NCI-H82 treated with DMSO at 0.1 percent for 48 hours (cell line): Measurements from ENCODE around the gene SEC11A.
"Not testable (repeated sequence)": the region's sequence is repeated elsewhere in the genome, so short reads cannot be mapped to it uniquely, and the experiment has no call there.

Experiments
- DNase-seq: peaks from one replicate; lab custom pipeline; 2025; ENCODE audit not compliant: unreplicated experiment; lab: John Stamatoyannopoulos, UW

The SEC11A gene

DNA sequence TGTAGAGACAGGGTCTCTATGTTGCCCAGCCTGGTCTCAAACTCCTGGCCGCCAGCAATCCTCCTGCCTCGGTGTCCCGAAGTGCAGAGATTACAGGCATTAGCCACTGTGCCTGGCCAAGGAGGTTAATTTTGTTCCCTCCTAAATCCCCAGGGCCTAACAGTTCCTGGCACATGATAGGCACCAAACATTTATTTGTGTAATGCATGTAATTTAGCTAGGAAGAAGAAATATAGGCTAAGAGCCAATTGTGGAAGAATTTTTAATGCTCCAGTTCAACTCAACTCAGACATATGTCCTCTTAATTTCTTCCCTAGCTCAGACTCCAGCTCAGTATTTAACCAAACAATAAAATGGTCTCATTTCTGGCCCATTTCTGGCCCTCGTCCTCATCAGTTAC lies 24.8 kb upstream of the SEC11A start:
- no peak for DNase-seq

DNA sequence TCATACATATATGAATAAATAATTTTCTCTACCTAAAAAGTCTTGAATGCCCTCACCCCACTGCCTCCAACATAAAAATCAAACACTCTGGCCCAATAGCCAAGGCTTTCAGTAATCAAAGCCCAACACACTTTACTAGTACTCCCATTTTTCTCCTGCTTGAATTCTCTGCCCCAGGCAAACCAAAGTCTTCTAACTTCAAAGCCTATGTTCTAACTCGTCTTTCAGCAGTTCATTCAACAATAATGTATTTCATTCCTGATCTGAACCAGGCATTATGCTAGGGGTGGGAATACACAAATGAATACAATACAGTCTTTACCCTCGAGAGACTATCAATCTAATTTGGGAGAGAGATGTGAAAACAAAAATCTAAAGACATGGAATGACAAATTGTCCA lies 21.1 kb upstream of the SEC11A start:
- DNase-seq = no peak

DNA sequence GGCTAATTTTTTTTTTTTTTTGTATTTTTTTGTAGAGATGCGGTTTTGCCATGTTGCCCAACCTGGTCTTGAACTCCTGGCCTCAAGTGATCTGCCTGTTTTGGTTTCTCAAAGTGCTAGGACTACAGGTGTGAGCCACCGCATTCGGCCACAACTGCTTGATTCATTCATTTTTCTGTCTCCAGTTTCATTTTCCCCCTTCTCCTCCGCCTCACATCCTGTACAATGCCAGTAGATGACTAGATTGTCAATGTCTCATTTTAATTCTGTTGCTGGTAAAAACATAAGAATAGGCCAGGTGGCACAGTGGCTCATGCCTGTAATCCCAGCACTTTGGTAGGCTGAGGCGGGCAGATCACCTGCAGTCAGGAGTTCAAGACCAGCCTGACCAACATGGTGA lies 20.4 kb upstream of the SEC11A start:
- no peak for DNase-seq

DNA sequence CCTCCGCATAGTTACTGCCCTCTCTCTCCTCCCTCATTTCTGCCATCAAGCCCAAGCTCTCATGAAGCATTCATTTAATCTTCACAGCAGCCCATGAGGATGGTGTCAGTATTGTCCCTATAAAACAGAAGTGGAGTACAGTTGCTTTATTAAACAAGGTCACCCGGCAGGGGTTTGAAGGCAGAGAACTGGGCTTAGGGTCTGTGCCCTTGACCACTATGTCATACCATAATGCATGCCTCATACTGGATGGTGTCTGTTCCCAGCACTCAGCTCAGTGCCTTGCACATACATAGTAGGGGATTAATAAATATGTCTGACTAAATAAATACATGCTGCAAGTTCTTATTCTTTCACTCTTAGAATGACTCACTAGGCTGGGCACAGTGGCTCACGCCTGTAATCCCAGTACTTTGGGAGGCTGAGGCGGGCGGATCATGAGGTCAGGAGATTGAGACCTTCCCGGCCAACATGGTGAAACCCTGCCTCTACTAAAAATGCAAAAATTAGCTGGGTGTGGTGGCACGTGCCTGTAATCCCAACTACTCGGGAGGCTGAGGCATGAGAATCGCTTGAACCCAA lies 19.6 kb upstream of the SEC11A start:
- not testable (repeated sequence) for DNase-seq

DNA sequence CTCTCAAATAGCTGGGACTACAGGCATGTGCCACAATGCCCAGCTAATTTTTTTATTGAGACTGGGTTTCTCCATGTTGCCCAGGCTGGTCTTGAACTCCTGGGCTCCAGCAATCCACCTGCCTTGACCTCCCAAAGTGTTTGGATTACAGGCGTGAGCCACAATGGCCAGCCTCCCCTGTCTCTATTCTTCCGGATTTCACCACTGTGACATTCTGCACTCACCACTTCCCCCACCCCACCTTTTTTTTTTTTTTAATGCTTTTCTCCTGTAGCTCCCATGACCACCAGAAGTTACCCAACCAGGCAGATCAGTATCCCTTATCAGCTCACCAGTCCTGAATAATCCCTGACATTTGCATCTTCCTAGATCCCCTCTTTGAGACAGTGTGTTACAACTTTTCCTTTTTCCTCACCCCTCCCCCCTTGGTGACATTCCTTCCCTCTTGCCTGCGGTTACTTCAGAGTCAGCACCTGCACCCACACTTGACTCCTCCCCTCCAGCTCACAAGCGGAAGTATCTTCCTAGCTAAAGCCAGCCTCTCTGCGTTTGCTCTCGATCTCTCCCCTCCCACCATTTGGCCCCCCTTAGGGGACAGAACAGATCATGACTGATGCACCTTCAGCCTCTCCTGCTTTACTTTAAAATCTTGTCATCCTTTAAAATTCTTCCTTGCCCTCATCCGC lies 19.0 kb upstream of the SEC11A start:
- DNase-seq = peak; percentile 15

DNA sequence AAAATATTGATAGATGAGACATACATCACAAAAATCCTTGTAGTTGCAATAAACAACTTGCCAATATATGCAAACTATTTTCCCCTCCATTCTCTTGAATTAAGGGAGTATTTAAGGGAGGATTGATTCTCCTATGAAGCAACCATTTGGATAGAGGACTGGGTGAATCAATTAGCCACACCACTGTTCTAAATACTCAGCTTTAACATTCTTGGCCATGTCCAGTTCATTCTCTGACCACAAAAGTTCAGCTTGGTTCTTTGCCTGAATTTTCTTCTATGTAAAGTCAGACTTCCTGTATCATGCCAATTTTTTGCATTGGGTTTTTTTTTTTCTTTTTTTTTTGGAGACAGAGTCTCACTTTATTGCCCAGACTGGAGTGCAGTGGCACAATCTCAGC lies 15.8 kb upstream of the SEC11A start:
- DNase-seq = no peak

DNA sequence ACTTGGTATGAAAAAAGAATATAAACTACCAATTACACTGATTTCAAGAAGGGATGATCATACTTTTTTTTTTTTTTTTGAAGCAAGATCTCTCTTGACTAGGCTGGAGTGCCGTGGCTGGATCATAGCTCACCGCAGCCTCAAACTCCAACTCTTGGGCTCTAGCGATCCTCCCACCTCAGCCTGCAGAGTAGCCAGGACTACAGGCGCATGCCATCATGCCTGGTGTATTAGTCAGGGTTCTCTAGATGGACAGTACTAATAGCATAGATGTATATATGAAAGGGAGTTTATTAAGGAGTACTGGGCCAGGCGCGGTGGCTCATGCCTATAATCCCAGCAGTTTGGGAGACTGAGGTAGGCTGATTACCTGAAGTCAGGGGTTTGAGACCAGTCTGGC lies 11.5 kb upstream of the SEC11A start:
- DNase-seq = no peak

DNA sequence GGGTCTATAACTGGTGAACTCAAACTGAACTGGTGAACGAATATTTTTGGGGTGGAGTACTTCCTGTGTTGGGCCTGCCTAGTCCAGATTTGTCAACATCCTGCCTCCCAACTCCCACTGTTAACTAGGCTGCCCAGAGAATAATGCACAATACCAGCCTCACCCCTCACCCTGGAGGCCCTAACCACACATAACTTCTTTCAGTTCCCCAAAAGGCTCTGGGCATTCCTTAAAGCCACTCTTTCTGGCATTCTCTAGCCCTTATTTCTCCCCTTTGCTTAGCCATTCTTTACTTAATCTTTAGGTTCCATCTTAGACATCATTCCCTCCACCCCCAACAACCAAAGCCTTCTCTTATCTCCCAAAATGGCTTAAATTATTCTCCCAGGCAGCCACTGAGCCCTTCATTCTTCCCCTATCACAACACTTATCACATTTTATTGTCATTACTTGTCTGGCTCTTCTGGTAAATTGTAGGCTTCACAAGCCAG lies 9.1 kb upstream of the SEC11A start:
- no peak for DNase-seq

DNA sequence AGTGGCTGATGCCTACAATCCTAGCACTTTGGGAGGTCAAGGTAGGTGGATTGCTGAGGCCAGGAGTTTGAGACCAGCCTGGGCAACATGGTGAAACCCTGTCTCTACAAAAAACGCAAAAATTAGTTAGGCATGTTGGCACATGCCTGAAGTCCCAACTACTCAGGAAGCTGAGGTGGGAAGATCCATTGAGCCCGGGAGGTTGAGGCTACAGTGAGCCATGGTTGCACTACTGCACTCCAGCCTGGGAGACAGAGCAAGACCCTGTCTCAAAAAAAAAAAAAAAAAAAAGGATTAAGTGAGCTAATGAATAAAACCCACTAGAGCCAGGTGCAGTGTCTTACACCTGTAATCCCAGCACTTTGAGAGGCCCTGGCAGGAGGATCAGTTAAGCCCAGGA lies 6.7 kb upstream of the SEC11A start:
- DNase-seq = no peak

DNA sequence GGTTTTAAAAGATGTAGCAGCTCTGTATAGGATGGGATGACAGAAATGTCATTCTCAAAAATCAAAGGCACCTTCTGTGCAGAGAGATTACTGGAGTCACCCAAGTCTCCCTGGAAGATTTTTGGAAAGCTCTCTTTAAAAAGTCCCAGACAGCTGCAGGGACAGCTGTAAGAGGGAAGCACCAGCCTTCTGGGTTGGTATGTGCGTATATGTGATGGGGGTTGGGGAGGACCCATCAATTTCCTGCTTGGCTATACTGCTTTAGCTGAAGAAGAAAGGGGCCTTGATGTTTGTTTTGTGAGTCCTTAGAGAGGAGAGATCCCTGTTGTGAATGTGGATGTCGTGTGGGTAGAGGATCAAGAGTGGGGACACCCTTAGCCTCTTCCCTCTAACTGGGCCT lies 5.4 kb upstream of the SEC11A start:
- no peak for DNase-seq

DNA sequence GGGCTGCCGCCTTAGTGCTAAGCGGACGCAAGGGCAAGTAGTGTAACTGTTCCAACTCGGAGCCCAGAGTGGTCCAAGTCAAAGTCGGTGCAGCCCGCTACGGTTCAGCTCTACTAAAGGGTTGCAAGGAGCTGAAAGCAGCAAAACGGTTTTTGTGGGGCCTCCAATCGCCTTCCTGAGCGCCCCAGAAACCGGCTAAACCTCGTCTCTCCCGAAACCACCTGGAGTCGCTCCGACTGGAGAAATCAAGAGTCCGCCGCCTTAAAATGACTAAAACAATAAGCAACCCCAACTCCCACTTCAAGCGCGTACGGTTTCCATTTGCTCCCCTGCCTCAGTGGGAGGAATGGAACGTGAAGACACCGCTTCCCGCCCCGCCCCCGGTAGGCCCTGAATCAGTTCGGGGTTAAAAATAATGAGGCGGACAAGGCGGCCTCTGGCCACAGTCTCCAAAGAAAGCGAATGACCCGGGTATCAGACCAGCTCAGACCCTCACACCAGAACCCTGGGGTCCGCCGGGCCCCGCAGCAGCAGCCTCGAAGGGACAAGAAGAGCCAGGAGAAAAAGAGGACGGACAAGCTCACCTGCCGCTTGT lies 401 bp downstream of the SEC11A start:
- no peak for DNase-seq

DNA sequence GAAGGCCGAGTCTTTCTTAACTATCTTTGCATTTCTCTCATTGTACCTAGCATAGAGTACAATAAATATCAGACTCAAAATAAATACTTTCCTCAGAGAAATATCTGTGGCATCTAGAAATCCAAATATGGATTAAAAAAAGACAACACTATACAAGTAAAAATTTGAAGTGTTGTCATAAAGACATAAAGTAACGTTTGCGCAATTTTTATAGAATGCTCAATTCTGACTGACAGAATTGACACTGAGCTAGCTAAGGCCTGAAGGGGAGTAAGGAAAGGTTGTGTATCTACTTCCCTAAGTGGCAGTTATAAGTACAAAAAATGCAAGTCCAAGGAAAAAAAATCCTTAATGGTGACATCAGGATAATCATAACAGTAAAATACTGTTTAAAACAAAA lies 1.1 kb downstream of the SEC11A start:
- DNase-seq = no peak

DNA sequence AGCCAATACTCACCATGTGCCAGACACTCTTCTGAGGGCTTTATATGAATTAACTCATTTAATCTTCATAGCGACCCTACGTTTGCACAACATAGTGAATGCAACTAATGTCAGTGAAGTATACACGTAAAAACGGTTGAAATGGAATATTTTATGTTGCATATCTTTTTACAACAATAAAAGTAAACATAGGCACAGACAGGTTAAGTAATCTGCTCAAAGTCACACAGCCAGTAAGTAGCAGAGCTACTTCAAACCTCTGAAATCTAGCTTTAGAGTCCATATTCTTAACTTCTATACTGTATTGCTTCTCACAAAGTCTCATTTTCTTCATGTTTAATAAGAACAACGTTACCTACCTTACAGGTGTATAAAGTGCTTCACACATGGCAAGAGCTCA lies 1.6 kb downstream of the SEC11A start:
- DNase-seq = no peak

DNA sequence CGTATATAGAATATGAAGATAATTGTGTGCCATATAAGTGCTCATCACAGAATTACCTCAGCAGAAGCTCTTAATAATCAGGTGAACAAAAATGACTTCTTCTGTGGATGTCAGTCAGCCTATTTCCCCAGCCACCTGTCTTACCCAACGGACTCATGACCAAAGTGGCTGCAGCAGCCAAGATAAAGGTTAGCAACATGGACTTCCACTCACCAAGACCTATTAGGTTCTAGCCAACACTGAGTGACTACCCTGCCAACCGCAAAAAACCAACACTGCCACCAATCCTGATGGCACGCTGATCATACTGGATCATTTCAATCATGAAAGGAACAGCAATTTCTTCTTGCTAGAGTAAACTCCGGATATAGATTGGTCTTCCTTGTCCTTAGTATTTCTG lies 12.1 kb downstream of the SEC11A start:
- DNase-seq = no peak

DNA sequence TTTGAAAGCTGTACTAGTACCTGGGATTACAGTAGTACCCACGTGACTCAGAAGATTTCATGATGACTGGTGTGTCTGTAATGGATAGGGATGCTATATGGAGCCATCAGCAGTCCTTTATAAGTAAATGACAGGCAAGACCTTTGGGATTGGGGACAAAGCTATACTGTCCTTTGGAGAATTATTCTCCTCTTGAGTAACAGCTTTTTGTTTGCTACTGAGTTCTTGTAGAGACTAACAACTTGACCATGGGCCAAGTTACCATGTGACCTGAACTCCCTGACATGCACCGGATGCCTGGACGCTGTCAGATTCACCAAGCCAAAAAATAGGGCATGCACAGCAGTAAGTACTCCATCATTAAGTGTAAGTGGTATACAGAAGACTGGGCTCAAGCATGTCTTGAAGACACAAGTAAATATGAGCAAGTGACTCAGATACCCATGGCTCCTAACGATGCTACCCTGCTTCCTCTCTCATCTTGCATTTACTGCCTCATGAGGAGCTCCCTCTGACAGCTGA lies 12.9 kb downstream of the SEC11A start:
- DNase-seq = no peak

DNA sequence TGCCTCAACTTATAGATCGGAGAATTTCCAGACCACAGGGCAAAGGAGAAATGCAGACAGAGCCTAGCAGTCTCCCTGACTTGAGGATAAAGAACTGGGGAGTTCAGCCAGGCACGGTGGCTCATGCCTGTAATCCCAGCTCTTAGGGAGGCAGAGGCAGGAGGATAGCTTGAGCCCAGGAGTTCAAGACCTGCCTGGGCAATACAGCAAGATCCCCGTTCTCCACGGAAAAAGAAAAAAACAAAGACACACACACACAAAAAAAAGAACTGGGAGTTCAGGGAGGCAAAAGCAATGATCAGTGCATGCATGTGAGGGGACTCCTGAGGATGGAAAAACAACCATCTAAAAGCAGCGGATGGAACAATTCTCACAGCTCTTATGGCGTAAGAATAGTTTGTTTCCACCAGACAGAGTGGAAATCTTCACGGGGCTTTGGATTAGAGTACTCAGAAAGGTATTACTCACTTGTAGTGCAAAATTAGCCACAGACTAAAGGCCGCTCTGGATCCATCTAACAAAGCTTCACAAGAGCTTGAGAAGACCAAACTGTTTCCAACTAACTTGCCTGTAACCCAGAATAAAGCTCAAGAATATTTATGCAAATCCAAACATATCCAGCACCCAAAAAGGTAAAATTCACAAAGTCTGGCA lies 16.3 kb downstream of the SEC11A start:
- DNase-seq = no peak

DNA sequence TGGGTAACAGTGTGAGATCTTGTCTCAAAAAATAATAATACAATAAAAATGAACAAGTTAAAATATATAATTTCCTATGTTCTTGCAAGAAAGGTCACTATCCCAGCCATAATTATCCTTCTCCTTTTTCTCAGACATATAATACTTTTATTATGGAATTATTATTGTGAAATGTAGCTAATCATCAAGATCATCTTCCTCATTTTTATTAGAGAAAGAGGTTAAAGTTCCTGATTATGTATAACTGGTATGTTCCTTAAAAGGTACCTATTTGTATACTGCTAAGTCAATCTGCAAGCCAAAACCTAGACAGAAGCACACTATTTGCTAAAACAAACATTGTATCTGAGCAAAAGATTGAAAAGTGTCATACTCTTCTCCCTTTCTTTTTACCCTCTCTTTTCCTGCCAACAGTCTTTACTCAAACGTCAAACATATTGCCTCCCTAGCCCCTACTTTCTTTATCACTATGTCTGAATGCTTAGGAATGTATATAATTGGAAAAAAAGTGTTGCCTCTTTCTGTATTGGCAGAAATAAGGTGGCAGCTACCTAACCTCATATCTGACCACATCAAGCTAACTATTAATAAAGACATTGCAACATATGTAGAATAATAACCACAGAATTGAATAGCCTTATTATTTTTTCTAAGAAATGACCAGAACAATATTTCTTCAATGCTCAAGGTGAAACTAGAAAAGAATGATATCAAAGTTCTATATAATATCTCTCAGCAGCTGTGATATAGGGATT lies 18.5 kb downstream of the SEC11A start:
- no peak for DNase-seq

DNA sequence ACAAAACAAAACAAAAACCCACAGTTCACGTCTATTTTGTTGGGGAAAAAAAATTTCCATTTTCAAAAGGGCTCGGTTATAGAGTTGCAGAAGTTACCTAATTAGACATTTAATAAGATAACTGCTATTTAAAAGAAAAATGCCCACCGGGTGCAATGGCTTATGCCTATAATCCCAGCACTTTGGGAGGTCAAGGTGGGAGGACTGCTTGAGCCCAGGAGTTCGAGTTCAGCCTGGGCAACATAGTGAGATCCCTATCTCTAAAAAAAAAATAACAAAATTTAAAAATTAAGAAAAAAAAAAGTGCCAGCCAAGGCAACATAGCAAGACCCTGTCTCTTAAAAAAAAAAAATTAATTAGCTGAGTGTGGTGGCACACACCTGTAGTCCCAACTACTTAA lies 19.2 kb downstream of the SEC11A start:
- DNase-seq = no peak

DNA sequence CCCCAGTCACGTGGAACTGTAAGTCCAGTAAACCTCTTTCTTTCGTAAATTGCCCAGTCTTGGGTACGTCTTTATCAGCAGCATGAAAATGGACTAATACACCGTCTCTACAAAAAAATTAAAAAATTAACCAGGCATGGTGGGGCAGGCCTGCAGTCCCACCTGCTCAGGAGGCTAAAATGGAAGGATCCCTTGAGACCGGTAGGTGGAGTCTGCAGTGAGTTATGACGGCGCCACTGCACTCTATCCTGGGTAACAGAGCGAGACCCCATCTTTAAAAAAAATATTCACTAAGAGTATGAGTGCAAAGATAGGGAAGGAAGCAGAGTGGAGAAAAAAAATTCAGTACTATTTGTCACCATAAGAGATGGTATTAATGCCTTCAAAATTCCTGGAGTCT lies 25.6 kb downstream of the SEC11A start:
- no peak for DNase-seq

DNA sequence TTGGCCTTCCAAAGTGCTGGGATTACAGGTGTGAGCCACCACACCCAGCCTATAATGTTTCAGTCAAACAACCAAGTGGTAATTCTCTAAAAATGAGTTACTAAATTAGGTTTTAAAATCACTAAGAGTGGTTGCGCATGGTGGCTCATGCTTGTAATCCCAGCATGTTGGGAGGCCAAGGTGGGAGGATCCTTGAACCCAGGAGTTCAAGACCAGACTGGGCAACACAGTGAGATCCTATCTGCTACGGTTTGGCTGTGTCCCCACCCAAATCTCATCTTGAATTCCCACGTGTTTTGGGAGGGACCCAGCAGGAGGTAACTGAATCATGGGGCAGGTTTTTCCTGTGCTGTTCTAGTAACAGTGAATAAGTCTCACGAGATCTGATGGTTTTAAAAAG lies 26.1 kb downstream of the SEC11A start:
- DNase-seq = no peak

DNA sequence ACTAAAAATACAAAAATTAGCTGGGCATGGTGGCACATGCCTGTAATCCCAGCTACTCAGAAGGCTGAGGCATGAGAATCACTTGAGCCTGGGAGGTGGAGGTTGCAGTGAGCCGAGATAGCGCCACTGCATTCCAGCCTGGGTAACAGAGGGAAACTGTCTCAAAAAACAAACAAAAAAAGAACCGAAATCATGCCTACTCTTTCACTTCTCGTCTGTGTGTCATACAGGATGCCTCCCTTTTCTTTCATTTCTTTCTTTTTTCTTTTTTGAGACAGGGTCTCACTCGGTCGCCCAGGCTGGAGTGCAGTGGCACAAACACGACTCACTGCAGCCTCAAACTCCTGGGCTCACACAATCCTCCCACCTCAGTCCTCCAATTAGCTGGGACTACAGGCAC lies 29.5 kb downstream of the SEC11A start:
- DNase-seq = not testable (repeated sequence)
